Measurements from ENCODE around the gene FER.

- no peak for TF ChIP-seq CTCF (IDR thresholded peaks at IDR 0.05; ENCODE audit: low read depth, low read length, poor library complexity, severe bottlenecking)
- TF ChIP-seq EZH2phosphoT487 (IDR thresholded peaks at IDR 0.05; ENCODE audit: borderline replicate concordance, low read length): no peak
Measured at GRCh38 chr5:109099081-109099480, 351.4 kb downstream of the FER start.
